Thoracic aorta (tissue), 2 donors: ENCODE data around the gene AOPEP. TPM values are rescaled to one million over a fixed set of nuclear protein-coding genes. Genes with fewer than 3 reads are reported as not detected.
A peak's percentile ranks its signal among the peaks of the same experiment; 100 is the strongest.

ENCODE experiments used
- ATAC-seq: fragments of 150-250 bp; one replicate; pipeline ENCODE4 v1.8.0; 2017; ENCODE audit warnings: low read depth; ENCODE audit not compliant: insufficient number of reproducible peaks, low FRiP score
- DNase-seq: peaks from one replicate; pipeline ENCODE4 v3.0.0-alpha.2; 2020; ENCODE audit warnings: low spot score
- H3K27ac ChIP-seq, 2 donors: fragments of 200-600 bp; sonication (generic); 1 replicate in 1 of 2; 2 replicates in 1 of 2; pipeline ENCODE4 v1.5.1; 2016; ENCODE audit warnings: mild to moderate bottlenecking in 2 of 2, moderate library complexity in 2 of 2
- H3K27me3 ChIP-seq: fragments of 200-600 bp; sonication (generic); replicated peaks from 2 replicates; pipeline ENCODE4 v1.6.0; 2016; ENCODE audit warnings: mild to moderate bottlenecking; ENCODE audit not compliant: insufficient read depth
- H3K36me3 ChIP-seq: fragments of 200-600 bp; sonication (generic); one replicate; pipeline ENCODE4 v1.5.1; 2016
- H3K4me1 ChIP-seq, 2 donors: fragments of 200-600 bp; sonication (generic); 1 replicate in 1 of 2; 2 replicates in 1 of 2; pipeline versions ENCODE4 v1.5.1 to v1.6.0; 2016; ENCODE audit warnings: low read depth in 2 of 2, mild to moderate bottlenecking in 1 of 2; ENCODE audit not compliant: control insufficient read depth in 1 of 2
- H3K4me3 ChIP-seq: fragments of 200-600 bp; sonication (generic); 2 replicates; pipeline ENCODE4 v1.5.1; 2016; ENCODE audit warnings: mild to moderate bottlenecking
- H3K9me3 ChIP-seq: fragments of 200-600 bp; sonication (generic); 2 replicates; pipeline ENCODE4 v1.5.1; 2016
- CTCF ChIP-seq: fragments of 200-600 bp; sonication (generic); IDR thresholded peaks from one replicate; pipeline ENCODE4 v1.5.1; 2019; ENCODE audit warnings: antibody characterized with exemption
- total RNA-seq, 2 donors: library from RNA; depleted of rRNA; stranded (reverse); fragments of >200 nt; gene quantifications; one replicate each; pipeline versions ENCODE4 v1.1.0 to v1.2.3, GENCODE V29; 2016

Gene AOPEP
- total RNA-seq, 2 donors from 2014 or later: 494 to 668 TPM

- DNase-seq: no peak
- no peak for ATAC-seq
- peaks cover 45 to 100% of the 10 kb centered on the region in 2 donors for H3K4me1 ChIP-seq
These were observed 357.9 kb downstream of the AOPEP start for GRCh38 chr9:95084254-95084934.

GRCh38 chr9:95085036-95085770 lies 358.7 kb downstream of the AOPEP start:
- Histone ChIP-seq H3K9me3 (no peaks in the 10 kb centered on the region), H3K4me3 (peak overlapping the region; percentile 33), H3K27ac (peak overlapping the region; percentile 87 to 89), H3K4me1 (peaks cover 43 to 100% of the 10 kb centered on the region in 2 donors), H3K27me3 (no peaks in the 10 kb centered on the region), H3K36me3 (peaks cover 46% of the 10 kb centered on the region)
- no peak for DNase-seq
- TF ChIP-seq CTCF: no peak
- no peak for ATAC-seq

More at GRCh38 chr9:95084254-95084934, 357.9 kb downstream of the AOPEP start:
- peaks cover 46% of the 10 kb centered on the region for H3K36me3 ChIP-seq
- no peak for TF ChIP-seq CTCF
- H3K27me3 ChIP-seq: no peaks in the 10 kb centered on the region
- H3K4me3 ChIP-seq: peak overlapping the region; percentile 31
- peak overlapping the region; percentile 87 to 89 for H3K27ac ChIP-seq
- no peaks in the 10 kb centered on the region for H3K9me3 ChIP-seq

- TF ChIP-seq CTCF: no peak
- Histone ChIP-seq H3K4me1 (peaks cover 50 to 100% of the 10 kb centered on the region in 2 donors), H3K27ac (peak overlapping the region; percentile 87 to 89), H3K27me3 (no peaks in the 10 kb centered on the region), H3K36me3 (peaks cover 40% of the 10 kb centered on the region), H3K9me3 (no peaks in the 10 kb centered on the region), H3K4me3 (peak overlapping the region; percentile 33)
- no peak for DNase-seq
- no peak for ATAC-seq
These were observed 359.5 kb downstream of the AOPEP start for GRCh38 chr9:95085861-95086563.

- Histone ChIP-seq H3K4me3 (no peak overlapping the region), H3K36me3 (peaks cover 35% of the 10 kb centered on the region), H3K27me3 (no peaks in the 10 kb centered on the region), H3K27ac (peak overlapping the region; percentile 87 to 89), H3K9me3 (no peaks in the 10 kb centered on the region), H3K4me1 (peaks cover 56 to 100% of the 10 kb centered on the region in 2 donors)
- DNase-seq (no peak), ATAC-seq (no peak)
- no peak for TF ChIP-seq CTCF
These were observed 360.1 kb downstream of the AOPEP start for GRCh38 chr9:95086564-95086955.
